T-helper 1 cell treated with Interleukin-12 subunit alpha and Interleukin-12 subunit beta and Interleukin-4 antibody, amounts not matched to agents 30 ng/mL and 1 ng/mL, for 36 hours (primary cell): ENCODE results near the gene AKAP13. TPM values are rescaled to one million over a fixed set of nuclear protein-coding genes. Genes with fewer than 3 reads are reported as not detected.

ENCODE experiments used
- intact Hi-C: fragments of 100-400 bp; cut with micrococcal nuclease; formaldehyde crosslinking; loops from one replicate; pipeline ENCODE4 v1.15.1; 2024
- total RNA-seq: library from RNA; stranded (reverse); gene quantifications from 2 replicates; pipeline ENCODE4 v1.2.3, GENCODE V29; 2022

AKAP13 gene
- total RNA-seq, 1 donor from 2014 or later, result 184 TPM

GRCh38 chr15:85430406-85431204 lies 50.2 kb downstream of the AKAP13 start:
- intact Hi-C loops, result no loop called here

- intact Hi-C loops, result loop anchor here (2.0 to 5.0 kb wide), 2 partner anchors 15 to 33 kb away; no protein-coding TSS in a partner anchor
Observed at GRCh38 chr15:85439996-85440395, 59.6 kb downstream of the AKAP13 start.

GRCh38 chr15:85440451-85440850 lies 60.0 kb downstream of the AKAP13 start:
- intact Hi-C loops, result loop anchor here (2.0 to 5.0 kb wide), 2 partner anchors 16 to 33 kb away; no protein-coding TSS in a partner anchor

- intact Hi-C loops, result loop anchor here (2.0 to 5.0 kb wide), 2 partner anchors 17 to 35 kb away; no protein-coding TSS in a partner anchor
Observed at GRCh38 chr15:85441854-85442253, 61.5 kb downstream of the AKAP13 start.

GRCh38 chr15:85443046-85443445 lies 62.6 kb downstream of the AKAP13 start:
- intact Hi-C loops, result loop anchor here (1.0 to 5.0 kb wide), 2 partner anchors 36 to 112 kb away; no protein-coding TSS in a partner anchor

- intact Hi-C loops, result loop anchor here (1.0 to 5.0 kb wide), 2 partner anchors 36 to 112 kb away; no protein-coding TSS in a partner anchor
Observed at GRCh38 chr15:85443593-85444087, 63.2 kb downstream of the AKAP13 start.

- intact Hi-C loops, result loop anchor here (5.0 kb wide), 1 partner anchor 37 kb away; no protein-coding TSS in a partner anchor
Observed at GRCh38 chr15:85444122-85444745, 63.8 kb downstream of the AKAP13 start.

GRCh38 chr15:85445361-85445760 lies 65.0 kb downstream of the AKAP13 start:
- intact Hi-C loops, result no loop called here

GRCh38 chr15:85451099-85451700 lies 70.8 kb downstream of the AKAP13 start:
- intact Hi-C loops, result no loop called here

- intact Hi-C loops, result no loop called here
Observed at GRCh38 chr15:85452436-85452835, 72.0 kb downstream of the AKAP13 start.

- intact Hi-C loops, result no loop called here
Observed at GRCh38 chr15:85453144-85453872, 72.9 kb downstream of the AKAP13 start.

- intact Hi-C loops, result no loop called here
Observed at GRCh38 chr15:85454403-85454802, 74.0 kb downstream of the AKAP13 start.

- intact Hi-C loops, result no loop called here
Observed at GRCh38 chr15:85455891-85456290, 75.5 kb downstream of the AKAP13 start.

- intact Hi-C loops, result no loop called here
Observed at GRCh38 chr15:85456798-85457197, 76.4 kb downstream of the AKAP13 start.

GRCh38 chr15:85457392-85457968 lies 77.1 kb downstream of the AKAP13 start:
- intact Hi-C loops, result no loop called here

- intact Hi-C loops, result no loop called here
Observed at GRCh38 chr15:85458764-85459163, 78.4 kb downstream of the AKAP13 start.

- intact Hi-C loops, result no loop called here
Observed at GRCh38 chr15:85462029-85462428, 81.6 kb downstream of the AKAP13 start.

GRCh38 chr15:85463276-85463892 lies 83.0 kb downstream of the AKAP13 start:
- intact Hi-C loops, result no loop called here

- intact Hi-C loops, result no loop called here
Observed at GRCh38 chr15:85463976-85464375, 83.6 kb downstream of the AKAP13 start.

GRCh38 chr15:85464471-85464870 lies 84.1 kb downstream of the AKAP13 start:
- intact Hi-C loops, result no loop called here
